Naive B cell (primary cell): Measurements from ENCODE around the gene DGAT2L6. TPM values are rescaled to one million over a fixed set of nuclear protein-coding genes. Genes with fewer than 3 reads are reported as not detected.

Experiments used
- ATAC-seq, 2 donors: fragments of 150-1000 bp; cut with Tn5 transposase; 2 replicates each; pipeline ENCODE4 v1.10.0; 2021; ENCODE audit warnings: low read depth in 2 of 2, mild to moderate bottlenecking in 2 of 2, moderate library complexity in 2 of 2
- DNase-seq: peaks from one replicate; pipeline ENCODE4 v3.0.0; 2022
- H3K27ac Mint-ChIP-seq, 6 donors: one replicate each; pipeline ENCODE4 v1.8.0; 2020 to 2022; ENCODE audit warnings: mild to moderate bottlenecking in 6 of 6, mixed read lengths in 6 of 6, moderate library complexity in 5 of 6, inconsistent platforms in 2 of 6
- H3K27me3 Mint-ChIP-seq, 3 donors: one replicate each; pipeline ENCODE4 v1.8.0; 2021 to 2022; ENCODE audit warnings: mixed read lengths in 3 of 3, mild to moderate bottlenecking in 1 of 3
- H3K36me3 Mint-ChIP-seq, 2 donors: one replicate each; pipeline ENCODE4 v1.8.0; 2020 to 2022; ENCODE audit warnings: mixed read lengths in 2 of 2, inconsistent platforms in 1 of 2, mild to moderate bottlenecking in 1 of 2
- H3K4me1 Mint-ChIP-seq, 3 donors: one replicate each; pipeline ENCODE4 v1.8.0; 2020 to 2022; ENCODE audit warnings: mixed read lengths in 3 of 3, inconsistent platforms in 1 of 3, mild to moderate bottlenecking in 1 of 3, moderate library complexity in 1 of 3
- H3K4me3 Mint-ChIP-seq, 8 donors: one replicate each; pipeline ENCODE4 v1.8.0; 2020 to 2022; ENCODE audit warnings: mild to moderate bottlenecking in 8 of 8, mixed read lengths in 8 of 8, moderate library complexity in 8 of 8, inconsistent platforms in 2 of 8
- H3K9me3 Mint-ChIP-seq, 7 donors: one replicate each; pipeline ENCODE4 v1.8.0; 2020 to 2022; ENCODE audit warnings: mixed read lengths in 7 of 7, mild to moderate bottlenecking in 5 of 7, inconsistent platforms in 2 of 7, moderate library complexity in 1 of 7
- polyA plus RNA-seq, 6 donors: library from polyadenylated mRNA; unstranded; fragments of 300-500 nt; fragmentation: Illumina TruSeq; gene quantifications; one replicate each; pipeline ENCODE4 v1.2.3, GENCODE V29; 2021; ENCODE audit warnings: low read depth in 6 of 6

The DGAT2L6 gene, protein sequence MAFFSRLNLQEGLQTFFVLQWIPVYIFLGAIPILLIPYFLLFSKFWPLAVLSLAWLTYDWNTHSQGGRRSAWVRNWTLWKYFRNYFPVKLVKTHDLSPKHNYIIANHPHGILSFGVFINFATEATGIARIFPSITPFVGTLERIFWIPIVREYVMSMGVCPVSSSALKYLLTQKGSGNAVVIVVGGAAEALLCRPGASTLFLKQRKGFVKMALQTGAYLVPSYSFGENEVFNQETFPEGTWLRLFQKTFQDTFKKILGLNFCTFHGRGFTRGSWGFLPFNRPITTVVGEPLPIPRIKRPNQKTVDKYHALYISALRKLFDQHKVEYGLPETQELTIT
- polyA plus RNA-seq: not detected

DNA sequence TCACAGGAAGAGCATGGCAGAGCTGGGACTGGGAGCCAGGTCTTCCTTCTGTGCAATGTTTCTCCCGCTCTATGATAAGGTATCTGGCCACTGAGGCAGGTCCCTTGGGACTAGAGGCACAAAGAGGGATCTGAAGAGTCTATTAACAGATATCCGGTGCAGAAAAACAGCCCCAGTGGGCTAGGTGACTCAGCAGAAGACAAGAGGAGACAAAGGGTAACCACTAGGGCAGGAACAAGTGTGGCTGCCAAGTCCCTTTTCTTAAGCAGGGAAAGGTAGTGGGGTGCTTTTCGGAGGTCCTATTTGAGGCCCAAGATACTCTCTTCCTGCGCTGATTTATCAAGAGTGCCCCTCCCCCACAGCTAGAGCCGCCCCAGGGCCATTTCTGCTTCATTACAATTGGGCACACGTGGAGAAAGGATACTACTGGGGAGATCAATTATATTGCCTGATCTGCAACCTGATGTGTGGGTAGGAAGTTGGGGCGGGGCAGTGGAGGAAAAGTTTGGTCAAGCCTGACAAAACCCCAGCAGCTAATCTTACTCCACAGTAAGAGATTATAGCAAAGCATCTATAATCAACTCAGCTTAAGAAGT is at the start of gene DGAT2L6:
Gene DGAT2L6, plus strand, starts transcription at position 546 of the 596 bp plus-strand sequence. CDS start 100 bp downstream, outside the sequence.
- DNase-seq (no peak), ATAC-seq (no peak)
- peak within 1 kb of the TSS in 4 of 8 donors; percentile 19 to 29 (median 24) for H3K4me3 Mint-ChIP-seq
- peaks cover 0 to 1% (median 0%) of the 10 kb centered on the region in 7 donors for H3K9me3 Mint-ChIP-seq
- H3K36me3 Mint-ChIP-seq: no peaks in the 10 kb centered on the region
- H3K27ac Mint-ChIP-seq: peak within 1 kb of the TSS in 1 of 6 donors; percentile 71
- peaks cover 6 to 8% (median 8%) of the 10 kb centered on the region in 3 donors for H3K4me1 Mint-ChIP-seq
- no peaks in the 10 kb centered on the region for H3K27me3 Mint-ChIP-seq

DNA sequence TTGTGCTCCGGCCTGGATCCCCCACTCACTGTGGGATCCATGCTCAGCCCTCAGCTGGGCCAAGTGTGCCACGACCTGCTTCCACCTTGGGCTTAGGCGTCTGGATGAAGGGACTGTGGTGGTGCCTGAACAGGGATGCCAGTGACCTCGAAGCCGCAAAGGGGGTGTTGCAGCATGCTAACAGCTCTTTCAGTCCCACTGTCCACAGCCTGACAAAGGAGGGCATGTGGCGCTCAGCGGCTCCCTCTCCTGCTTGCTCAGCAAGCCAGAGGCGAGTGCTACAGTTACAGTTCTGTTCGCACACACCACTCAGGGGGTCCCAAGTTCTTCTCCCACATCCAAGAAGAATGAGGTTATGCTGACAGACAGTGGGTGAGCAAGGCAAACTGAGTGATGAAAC is 49.2 kb upstream of the DGAT2L6 start:
- DNase-seq (no peak), ATAC-seq (no peak)
- Mint-ChIP-seq H3K27ac (no peak overlapping the region), H3K9me3 (peaks cover 0 to 4% (median 0%) of the 10 kb centered on the region in 7 donors), H3K4me3 (no peak overlapping the region), H3K27me3 (peaks cover 0 to 9% (median 6%) of the 10 kb centered on the region in 3 donors), H3K36me3 (no peaks in the 10 kb centered on the region), H3K4me1 (peaks cover 0 to 4% (median 3%) of the 10 kb centered on the region in 3 donors)

DNA sequence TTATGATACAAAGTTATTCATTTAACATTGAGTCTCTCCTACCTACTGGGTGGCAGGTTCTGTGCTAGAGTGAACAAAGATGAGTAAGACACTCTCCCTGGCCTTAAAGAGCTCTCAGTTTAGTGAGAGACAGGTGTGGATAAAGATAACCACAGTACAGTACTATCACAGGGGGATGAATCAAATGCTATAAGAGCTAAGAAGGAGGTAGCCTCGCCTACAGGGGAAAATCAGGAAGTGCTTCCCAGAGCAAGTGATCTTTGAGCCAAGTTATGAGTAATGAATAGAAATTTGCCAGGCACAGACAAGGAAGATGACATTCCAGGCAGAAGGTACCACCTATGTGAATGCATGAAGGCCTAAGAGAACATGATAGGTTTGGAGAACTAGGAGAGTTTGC is 47.5 kb upstream of the DGAT2L6 start:
- H3K36me3 Mint-ChIP-seq: no peaks in the 10 kb centered on the region
- H3K27ac Mint-ChIP-seq: no peak overlapping the region
- DNase-seq: no peak
- no peak for ATAC-seq
- H3K4me3 Mint-ChIP-seq: peak overlapping the region in 1 of 8 donors; percentile 78
- H3K27me3 Mint-ChIP-seq: peaks cover 0 to 9% (median 6%) of the 10 kb centered on the region in 3 donors
- H3K4me1 Mint-ChIP-seq: peaks cover 7 to 13% (median 9%) of the 10 kb centered on the region in 3 donors
- H3K9me3 Mint-ChIP-seq: peaks cover 0 to 2% (median 0%) of the 10 kb centered on the region in 7 donors

DNA sequence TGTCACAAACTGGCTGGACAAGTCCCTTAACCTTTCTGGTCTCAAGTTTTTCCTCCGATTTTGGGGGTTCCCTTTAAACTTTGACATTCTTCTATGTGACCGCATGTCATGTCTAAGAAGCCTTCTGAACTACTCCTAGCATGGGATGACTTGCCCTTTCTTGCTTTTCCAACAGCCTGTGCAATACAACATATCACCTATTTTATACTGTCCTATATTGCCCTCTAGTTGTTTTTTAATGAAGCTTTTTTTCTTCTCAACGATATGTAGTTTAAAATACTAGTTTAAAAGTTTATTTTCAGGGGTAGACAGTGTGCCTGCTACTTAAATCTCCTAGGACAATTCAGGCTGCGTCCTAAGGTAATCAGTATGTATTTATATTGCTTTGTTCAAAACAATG is 45.1 kb upstream of the DGAT2L6 start:
- no peaks in the 10 kb centered on the region for H3K36me3 Mint-ChIP-seq
- peak overlapping the region in 2 of 8 donors; percentile 16 to 94 for H3K4me3 Mint-ChIP-seq
- H3K9me3 Mint-ChIP-seq: peaks cover 0 to 2% (median 0%) of the 10 kb centered on the region in 7 donors
- H3K27me3 Mint-ChIP-seq: no peaks in the 10 kb centered on the region
- H3K4me1 Mint-ChIP-seq: peaks cover 7 to 23% (median 23%) of the 10 kb centered on the region in 3 donors
- H3K27ac Mint-ChIP-seq: no peak overlapping the region
- no peak for ATAC-seq
- DNase-seq: no peak

DNA sequence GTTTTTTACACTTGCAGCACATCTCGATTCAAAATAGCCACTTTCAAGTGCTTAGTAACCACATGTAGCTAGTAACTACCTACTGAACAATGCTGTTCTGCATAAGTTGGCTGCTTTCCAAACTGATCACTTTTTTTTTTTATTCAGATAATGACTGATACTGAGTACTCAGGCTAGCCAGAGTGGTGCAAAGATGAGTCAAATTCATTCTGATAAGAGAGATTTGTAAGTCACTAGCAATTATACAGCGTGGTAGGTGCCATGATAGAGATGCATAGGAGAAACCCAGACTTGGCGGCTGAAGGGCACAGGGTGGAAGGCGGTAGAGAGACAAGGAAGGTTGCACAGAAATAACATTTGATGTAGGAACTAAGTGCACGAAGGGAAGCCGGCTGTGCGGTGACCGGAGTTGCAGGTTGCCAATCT is 44.4 kb upstream of the DGAT2L6 start:
- peaks cover 7 to 25% (median 23%) of the 10 kb centered on the region in 3 donors for H3K4me1 Mint-ChIP-seq
- H3K27ac Mint-ChIP-seq: peak overlapping the region; percentile 95 to 100 (median 98)
- H3K9me3 Mint-ChIP-seq: peaks cover 0 to 2% (median 0%) of the 10 kb centered on the region in 7 donors

DNA sequence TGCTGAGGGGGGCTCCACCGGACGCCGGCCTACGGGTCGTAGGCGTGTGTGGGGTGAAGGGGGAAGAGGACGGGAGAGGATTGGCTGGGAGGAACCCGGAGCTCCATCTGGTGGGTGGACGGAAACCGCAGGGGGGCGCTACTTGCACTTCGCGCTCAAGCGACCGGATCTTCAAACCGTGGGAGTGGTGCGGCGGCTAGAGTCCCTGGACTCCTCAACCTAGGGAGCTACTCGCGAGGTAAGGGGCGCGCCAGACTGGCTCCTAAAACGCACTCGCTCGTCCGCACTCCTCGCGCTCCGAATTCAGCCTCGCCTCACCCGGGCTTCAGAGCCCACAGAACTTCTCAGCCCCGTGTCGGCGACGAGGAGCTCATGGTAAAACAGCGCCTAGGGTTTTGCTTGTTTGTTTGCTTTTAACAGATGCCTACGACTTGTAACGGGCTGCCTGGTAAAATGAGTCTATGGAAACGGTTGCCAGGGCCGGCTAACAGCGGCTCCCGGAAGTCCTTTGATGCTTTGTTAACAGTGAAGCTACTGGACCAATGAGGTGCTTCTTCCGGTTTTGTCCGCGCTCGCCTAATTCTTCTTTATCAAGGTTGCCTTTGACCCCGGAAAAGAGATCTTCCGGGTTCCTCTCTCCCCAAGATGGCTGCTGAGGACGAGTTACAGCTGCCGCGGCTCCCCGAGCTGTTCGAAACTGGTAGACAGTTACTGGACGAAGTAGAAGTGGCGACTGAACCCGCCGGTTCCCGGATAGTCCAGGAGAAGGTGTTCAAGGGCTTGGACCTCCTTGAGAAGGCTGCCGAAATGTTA is 43.8 kb upstream of the DGAT2L6 start, which contains the start of gene IGBP1:
Gene IGBP1, plus strand, starts transcription at position 145 of the 813 bp plus-strand sequence. Its CDS starts 501 bp downstream, at position 646.
- Mint-ChIP-seq H3K4me3 (peak within 1 kb of the TSS; percentile 93 to 99 (median 96)), H3K4me1 (peaks cover 7 to 25% (median 23%) of the 10 kb centered on the region in 3 donors), H3K27ac (peak within 1 kb of the TSS; percentile 95 to 100 (median 98)), H3K9me3 (peaks cover 0 to 2% (median 0%) of the 10 kb centered on the region in 7 donors), H3K36me3 (no peaks in the 10 kb centered on the region), H3K27me3 (no peaks in the 10 kb centered on the region)
- ATAC-seq (peak; percentile 81 to 82), DNase-seq (peak; percentile 78)

More for the DNA sequence above, 44.4 kb upstream of the DGAT2L6 start:
- DNase-seq (no peak), ATAC-seq (no peak)
- no peaks in the 10 kb centered on the region for H3K27me3 Mint-ChIP-seq
- H3K36me3 Mint-ChIP-seq: no peaks in the 10 kb centered on the region
- peak overlapping the region; percentile 93 to 99 (median 96) for H3K4me3 Mint-ChIP-seq

DNA sequence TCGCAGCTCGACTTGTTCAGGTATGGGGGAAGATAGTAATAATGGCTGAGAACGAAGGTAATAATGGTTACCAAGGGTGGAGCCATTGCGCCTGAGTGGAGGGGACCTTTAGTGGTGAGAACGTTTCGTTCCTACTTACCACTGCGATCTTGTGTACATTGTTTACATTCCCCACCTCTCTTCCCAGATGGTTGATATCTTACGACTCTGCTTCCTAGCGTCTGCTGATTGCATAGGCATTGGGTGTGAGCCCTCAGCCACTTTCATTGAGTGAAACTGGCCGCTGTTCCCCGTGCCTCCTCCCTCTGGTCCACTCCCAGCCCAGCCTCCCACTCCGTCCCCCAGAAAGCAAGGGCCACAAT is 43.2 kb upstream of the DGAT2L6 start:
- no peaks in the 10 kb centered on the region for H3K27me3 Mint-ChIP-seq

DNA sequence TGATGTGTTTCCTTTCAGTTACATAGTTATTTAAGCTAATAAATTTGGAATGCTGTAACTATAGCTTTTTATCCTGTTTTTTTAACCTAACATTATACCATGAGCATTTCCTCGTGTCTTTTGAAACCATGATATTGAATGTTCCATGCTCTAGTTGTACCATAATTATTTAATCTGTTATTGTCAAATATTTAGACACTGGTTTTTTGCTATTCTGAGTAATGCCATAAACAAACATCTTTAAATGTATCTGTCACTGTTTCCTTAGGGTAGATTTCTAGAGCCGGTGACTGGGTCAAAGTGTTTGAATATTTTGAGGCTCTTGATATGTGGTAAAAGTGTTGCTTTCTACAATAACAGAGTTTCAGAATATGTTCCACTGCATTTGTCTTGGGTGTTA is 38.7 kb upstream of the DGAT2L6 start:
- DNase-seq: no peak
- no peak for ATAC-seq
- peaks cover 14 to 35% (median 18%) of the 10 kb centered on the region in 3 donors for H3K4me1 Mint-ChIP-seq
- no peak overlapping the region for H3K4me3 Mint-ChIP-seq
- H3K27ac Mint-ChIP-seq: no peak overlapping the region
- peaks cover 0 to 2% (median 0%) of the 10 kb centered on the region in 7 donors for H3K9me3 Mint-ChIP-seq
- H3K27me3 Mint-ChIP-seq: no peaks in the 10 kb centered on the region
- H3K36me3 Mint-ChIP-seq: peaks cover 4 to 12% of the 10 kb centered on the region in 2 donors

More for the DNA sequence above, 43.2 kb upstream of the DGAT2L6 start:
- peaks cover 0 to 2% (median 0%) of the 10 kb centered on the region in 7 donors for H3K9me3 Mint-ChIP-seq
- peak; percentile 5 to 8 for ATAC-seq
- peak overlapping the region; percentile 93 to 99 (median 96) for H3K4me3 Mint-ChIP-seq
- peak overlapping the region; percentile 95 to 100 (median 98) for H3K27ac Mint-ChIP-seq
- H3K36me3 Mint-ChIP-seq: no peaks in the 10 kb centered on the region
- no peak for DNase-seq
- H3K4me1 Mint-ChIP-seq: peaks cover 7 to 25% (median 23%) of the 10 kb centered on the region in 3 donors

DNA sequence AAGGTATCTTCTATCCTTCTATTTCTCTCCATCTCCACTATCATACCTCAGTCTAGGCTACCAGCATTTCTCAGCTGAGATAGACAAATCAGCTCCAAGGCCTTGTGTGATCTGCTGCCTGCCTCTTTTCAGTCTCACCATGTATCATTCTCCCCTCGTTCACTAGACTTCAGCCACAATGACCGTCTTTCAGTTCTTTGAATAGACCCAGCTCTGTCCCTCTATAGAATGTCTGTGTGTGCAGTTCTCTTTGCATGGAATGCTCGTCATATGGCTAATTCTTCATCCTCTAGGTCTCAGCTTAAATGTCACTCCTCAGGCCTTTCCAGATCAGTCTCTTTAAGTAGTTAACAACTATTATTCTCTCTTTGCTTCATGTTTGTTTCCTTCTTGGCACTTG is 37.5 kb upstream of the DGAT2L6 start:
- Mint-ChIP-seq H3K36me3 (peaks cover 4 to 12% of the 10 kb centered on the region in 2 donors), H3K9me3 (no peaks in the 10 kb centered on the region), H3K27me3 (no peaks in the 10 kb centered on the region), H3K4me1 (peaks cover 10 to 26% (median 11%) of the 10 kb centered on the region in 3 donors), H3K4me3 (no peak overlapping the region), H3K27ac (no peak overlapping the region)
- ATAC-seq (no peak), DNase-seq (no peak)

DNA sequence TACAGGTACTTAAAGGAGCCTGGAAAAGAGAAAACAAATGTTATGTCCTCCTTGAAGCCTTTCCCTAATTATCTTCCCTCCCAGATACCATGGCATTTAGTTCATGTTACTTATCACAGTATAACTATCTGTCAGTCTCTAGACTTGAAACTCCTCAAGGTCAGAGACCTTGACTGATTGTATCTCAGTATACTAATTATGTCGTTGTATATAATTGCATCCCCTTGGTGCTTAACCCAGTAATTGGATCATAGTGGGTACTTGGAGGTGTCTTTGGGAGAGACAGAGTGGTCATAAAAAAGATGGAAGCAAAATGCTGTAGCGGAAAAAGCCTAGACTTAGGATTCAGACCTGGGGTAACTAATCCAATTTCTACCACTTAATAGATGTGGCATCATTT is 35.9 kb upstream of the DGAT2L6 start:
- Mint-ChIP-seq H3K27ac (no peak overlapping the region), H3K27me3 (no peaks in the 10 kb centered on the region), H3K36me3 (peaks cover 4 to 12% of the 10 kb centered on the region in 2 donors), H3K4me1 (peaks cover 0 to 23% (median 10%) of the 10 kb centered on the region in 3 donors), H3K4me3 (no peak overlapping the region), H3K9me3 (no peaks in the 10 kb centered on the region)
- ATAC-seq (no peak), DNase-seq (no peak)

DNA sequence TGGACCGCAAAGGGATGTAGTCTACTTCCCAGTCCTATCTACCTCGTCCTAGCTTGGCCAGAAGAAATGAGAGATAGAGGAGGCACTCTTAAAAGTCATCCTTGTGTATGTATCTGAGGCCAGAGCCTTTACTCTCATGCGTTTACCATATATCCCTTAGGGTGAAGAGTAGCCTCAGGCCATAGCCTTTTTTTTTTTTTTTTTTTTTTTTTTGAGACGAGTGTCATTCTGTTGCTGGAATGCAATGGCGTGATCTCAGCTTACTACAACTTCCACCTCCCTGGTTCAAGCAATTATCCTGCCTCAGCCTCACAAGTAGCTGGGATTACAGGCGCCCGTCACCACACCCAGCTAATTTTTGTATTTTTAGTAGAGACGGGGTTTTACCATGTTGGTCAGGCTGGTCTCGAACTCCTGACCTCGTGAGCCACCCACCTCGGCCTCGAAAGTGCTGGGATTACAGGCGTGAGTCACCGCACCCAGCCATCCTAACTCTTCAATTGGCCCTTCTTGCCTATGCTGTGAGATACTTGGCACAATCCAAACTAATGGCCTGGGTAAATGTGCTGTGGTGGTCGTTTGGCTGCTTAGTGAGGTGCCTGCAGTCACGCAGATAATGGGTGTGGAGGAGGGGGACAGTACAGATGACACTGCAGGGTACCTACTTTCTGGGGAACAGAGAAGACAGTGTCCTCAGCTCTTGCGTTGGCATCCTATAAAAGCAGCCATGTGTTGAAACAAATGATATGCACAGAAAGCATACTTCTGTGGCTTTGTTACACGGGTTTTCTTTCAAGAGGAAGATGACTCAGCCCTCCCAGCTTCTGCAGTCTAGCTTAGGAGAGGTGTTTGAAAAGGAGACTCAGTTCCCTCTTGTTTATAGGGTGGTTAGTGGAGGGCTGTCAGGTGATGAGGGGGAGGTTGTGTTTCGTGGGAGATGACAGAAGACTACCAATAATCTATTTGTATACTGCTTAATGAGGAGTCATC is 10.4 kb upstream of the DGAT2L6 start:
- Mint-ChIP-seq H3K4me3 (no peak overlapping the region), H3K9me3 (no peaks in the 10 kb centered on the region), H3K27ac (no peak overlapping the region), H3K27me3 (no peaks in the 10 kb centered on the region), H3K36me3 (peaks cover 0 to 5% of the 10 kb centered on the region in 2 donors), H3K4me1 (peaks cover 0 to 3% (median 0%) of the 10 kb centered on the region in 3 donors)
- DNase-seq (no peak), ATAC-seq (no peak)
